EL (cell line): ENCODE data around the gene GSE1.
A peak's percentile ranks its signal among the peaks of the same experiment; 100 is the strongest.

Experiments
- DNase-seq: peaks from one replicate; pipeline ENCODE4 v3.0.0-alpha.2; 2016

The GSE1 gene

GRCh38 chr16:85663891-85664321, 50.8 kb downstream of the GSE1 start:
- DNase-seq: no peak

GRCh38 chr16:85664580-85665372, 51.7 kb downstream of the GSE1 start:
- DNase-seq: no peak

GRCh38 chr16:85665373-85665740, 52.2 kb downstream of the GSE1 start:
- DNase-seq: no peak

- no peak for DNase-seq
Measured at GRCh38 chr16:85665929-85666328, 52.8 kb downstream of the GSE1 start.

- no peak for DNase-seq
Measured at GRCh38 chr16:85667261-85667660, 54.1 kb downstream of the GSE1 start.

GRCh38 chr16:85667841-85668413, 54.8 kb downstream of the GSE1 start:
- no peak for DNase-seq

- no peak for DNase-seq
Measured at GRCh38 chr16:85668676-85669424, 55.7 kb downstream of the GSE1 start.

- DNase-seq: no peak
Measured at GRCh38 chr16:85670840-85671239, 57.7 kb downstream of the GSE1 start.

- DNase-seq: peak; percentile 31
Measured at GRCh38 chr16:85673529-85674417, 60.7 kb downstream of the GSE1 start.

GRCh38 chr16:85674418-85674755, 61.3 kb downstream of the GSE1 start:
- DNase-seq: no peak

- DNase-seq: no peak
Measured at GRCh38 chr16:85674828-85675227, 61.7 kb downstream of the GSE1 start.

- DNase-seq: peak; percentile 29
Measured at GRCh38 chr16:85675251-85675874, 62.2 kb downstream of the GSE1 start.

- no peak for DNase-seq
Measured at GRCh38 chr16:85676466-85676865, 63.3 kb downstream of the GSE1 start.

GRCh38 chr16:85677383-85677967, 64.4 kb downstream of the GSE1 start:
- DNase-seq: no peak

GRCh38 chr16:85678016-85678415, 64.9 kb downstream of the GSE1 start:
- no peak for DNase-seq

GRCh38 chr16:85678821-85679220, 65.7 kb downstream of the GSE1 start:
- no peak for DNase-seq

- no peak for DNase-seq
Measured at GRCh38 chr16:85679870-85680269, 66.7 kb downstream of the GSE1 start.

GRCh38 chr16:85680352-85680944, 67.3 kb downstream of the GSE1 start:
- DNase-seq: no peak

GRCh38 chr16:85681255-85681654, 68.1 kb downstream of the GSE1 start:
- DNase-seq: no peak

- no peak for DNase-seq
Measured at GRCh38 chr16:85682516-85682915, 69.4 kb downstream of the GSE1 start.

GRCh38 chr16:85683363-85683762, 70.2 kb downstream of the GSE1 start:
- DNase-seq: no peak

- DNase-seq: no peak
Measured at GRCh38 chr16:85685251-85685650, 72.1 kb downstream of the GSE1 start.
